Measurements from ENCODE around the gene GAS2. TPM values are rescaled to one million over a fixed set of nuclear protein-coding genes. Genes with fewer than 3 reads are reported as not detected.
A peak's percentile ranks its signal among the peaks of the same experiment; 100 is the strongest.

GAS2 gene
- total and polyA plus RNA-seq, 2 of the 4 experiments (the other 2 are of a cell fraction), result 0.51 to 0.90 TPM

- Histone ChIP-seq H2BK5ac (ENCODE audit: low read depth, low read length, poor library complexity, severe bottlenecking) (no peak overlapping the region), H4K91ac (ENCODE audit: insufficient read depth, low read depth, low read length) (no peak overlapping the region), H2BK20ac (ENCODE audit: low read depth, low read length) (no peak overlapping the region), H3K9ac (ENCODE audit: low read depth, low read length) (no peak overlapping the region), H3K4me1 (ENCODE audit: control insufficient read depth, insufficient read depth, low read length) (no peaks in the 10 kb centered on the region), H3K27me3 (ENCODE audit: control insufficient read depth, insufficient read depth, low read length) (no peaks in the 10 kb centered on the region), H2AK5ac (ENCODE audit: low read depth, low read length) (no peak overlapping the region), H4K8ac (ENCODE audit: low read depth in 2 of 2, low read length in 2 of 2) (no peak overlapping the region), H3K9me1 (ENCODE audit: insufficient read depth, low read length) (no peaks in the 10 kb centered on the region), H4K5ac (ENCODE audit: low read depth, low read length) (no peak overlapping the region), H3K4me2 (ENCODE audit: low read depth, low read length) (no peak overlapping the region), H3K4me3 (ENCODE audit: insufficient read depth, low read depth, low read length) (no peak overlapping the region), H3K79me1 (ENCODE audit: low read depth in 1 of 2, low read length in 2 of 2) (no peaks in the 10 kb centered on the region), H2BK15ac (ENCODE audit: low read depth, low read length) (no peak overlapping the region), H2AK9ac (replicated peaks; ENCODE audit: low read depth, low read length, poor library complexity) (no peak overlapping the region), H3K14ac (replicated peaks; ENCODE audit: low read depth, low read length) (no peak overlapping the region), H3K23ac (ENCODE audit: low read depth, low read length) (no peak overlapping the region), H3K4ac (ENCODE audit: low read depth, low read length) (no peak overlapping the region), H2BK120ac (ENCODE audit: low read depth, low read length) (no peak overlapping the region), H2AFZ (replicated peaks; ENCODE audit: low read length, poor library complexity) (no peak overlapping the region), H3K18ac (ENCODE audit: low read depth, low read length) (no peak overlapping the region), H3K56ac (ENCODE audit: extremely low read depth, insufficient read depth, low read length) (no peak overlapping the region), H3K36me3 (ENCODE audit: control insufficient read depth, insufficient read depth, low read length) (no peaks in the 10 kb centered on the region), H4K20me1 (ENCODE audit: insufficient read depth, low read length) (no peaks in the 10 kb centered on the region), H3K9me3 (ENCODE audit: control insufficient read depth, insufficient read depth, low read length) (no peaks in the 10 kb centered on the region), H3K27ac (ENCODE audit: insufficient read depth, low read length) (no peak overlapping the region)
- in situ Hi-C loops (cut with MboI; ENCODE audit: low sequenced_read_pairs), result no loop called here
- dilution Hi-C loops (cut with HindIII; ENCODE audit: low sequenced_read_pairs, unreplicated experiment), result no loop called here
- POLR2A ChIA-PET (ENCODE audit: unreplicated experiment), result no interaction called here
- WGBS, 2 experiments (ENCODE audit: extremely low coverage in 2 of 2, insufficient read length in 1 of 2), result 82% methylated on average over 2 of the region's 2 CpGs; no CpG with 5 or more reads in 1 of the 2 experiments
- CTCF ChIA-PET, result no interaction called here
- DNase-seq (no peak), ATAC-seq (ENCODE audit: low read depth) (no peak)
- TF ChIP-seq RAD21 (IDR thresholded peaks at IDR 0.05; ENCODE audit: low read length), result no peak
- TF ChIP-seq CEBPB (IDR thresholded peaks at IDR 0.05; ENCODE audit: low read depth, low read length), result peak; percentile 66
- TF ChIP-seq RCOR1 (IDR thresholded peaks at IDR 0.05; ENCODE audit: insufficient replicate concordance, low read length), result no peak
- intact Hi-C loops (cut with micrococcal nuclease), result loop anchor here (5.0 kb wide), 1 partner anchor 48 kb away; no protein-coding TSS in a partner anchor
- BruUV-seq (replicated peaks), result no TSS peak
These were observed 17.7 kb downstream of the GAS2 start for GRCh38 chr11:22684082-22684481.

Data from IMR-90 (cell line).